ENCODE results near the gene LIMCH1.

Gene LIMCH1

GRCh38 chr4:41572516-41572915, 34.6 kb downstream of the LIMCH1 start:
- DNase-seq: no peak

- no peak for DNase-seq
Measured at GRCh38 chr4:41572956-41573355, 35.0 kb downstream of the LIMCH1 start.

- DNase-seq: no peak
Measured at GRCh38 chr4:41573502-41574001, 35.6 kb downstream of the LIMCH1 start.

- DNase-seq: no peak
Measured at GRCh38 chr4:41575207-41575606, 37.2 kb downstream of the LIMCH1 start.

- DNase-seq: no peak
Measured at GRCh38 chr4:41575665-41576064, 37.7 kb downstream of the LIMCH1 start.

- DNase-seq: no peak
Measured at GRCh38 chr4:41579043-41579442, 41.1 kb downstream of the LIMCH1 start.

- no peak for DNase-seq
Measured at GRCh38 chr4:41579526-41579925, 41.6 kb downstream of the LIMCH1 start.

- no peak for DNase-seq
Measured at GRCh38 chr4:41580007-41580406, 42.0 kb downstream of the LIMCH1 start.

- DNase-seq: no peak
Measured at GRCh38 chr4:41586675-41587225, 48.8 kb downstream of the LIMCH1 start.

- DNase-seq: no peak
Measured at GRCh38 chr4:41587286-41587685, 49.3 kb downstream of the LIMCH1 start.

GRCh38 chr4:41590591-41590990, 52.6 kb downstream of the LIMCH1 start:
- no peak for DNase-seq

- no peak for DNase-seq
Measured at GRCh38 chr4:41594432-41594831, 56.5 kb downstream of the LIMCH1 start.

GRCh38 chr4:41597494-41597893, 59.5 kb downstream of the LIMCH1 start:
- DNase-seq: no peak

GRCh38 chr4:41598580-41598979, 60.6 kb downstream of the LIMCH1 start:
- no peak for DNase-seq

GRCh38 chr4:41599192-41599786, 61.3 kb downstream of the LIMCH1 start:
- DNase-seq: no peak

- no peak for DNase-seq
Measured at GRCh38 chr4:41600243-41600912, 62.4 kb downstream of the LIMCH1 start.

- no peak for DNase-seq
Measured at GRCh38 chr4:41601025-41601424, 63.1 kb downstream of the LIMCH1 start.

- DNase-seq: no peak
Measured at GRCh38 chr4:41602113-41602512, 64.2 kb downstream of the LIMCH1 start.

- no peak for DNase-seq
Measured at GRCh38 chr4:41602886-41603498, 65.0 kb downstream of the LIMCH1 start.

- no peak for DNase-seq
Measured at GRCh38 chr4:41609851-41610250, 71.9 kb downstream of the LIMCH1 start.

GRCh38 chr4:41610474-41610873, 72.5 kb downstream of the LIMCH1 start:
- DNase-seq: no peak

- no peak for DNase-seq
Measured at GRCh38 chr4:41611124-41611838, 73.3 kb downstream of the LIMCH1 start.
